Right lobe of liver (tissue), 6 donors: ENCODE results near the gene EFHD1. TPM values are rescaled to one million over a fixed set of nuclear protein-coding genes. Genes with fewer than 3 reads are reported as not detected.

Source experiments
- ATAC-seq, 4 donors: fragments of 200-7000 bp; cut with Tn5 transposase; one replicate each; pipeline ENCODE4 v1.9.1; 2020; ENCODE audit warnings: mild to moderate bottlenecking in 4 of 4, moderate library complexity in 4 of 4
- DNase-seq, 3 donors: peaks; one replicate each; pipeline ENCODE4 v3.0.0-alpha.2; 2020
- H3K27ac ChIP-seq, 3 donors: fragments of 200-600 bp; one replicate each; pipeline ENCODE4 v1.8.0; 2022
- H3K27me3 ChIP-seq, 2 donors: fragments of 200-600 bp; one replicate each; pipeline ENCODE4 v1.8.0; 2022
- H3K36me3 ChIP-seq, 4 donors: fragments of 200-600 bp; sonication (generic) in 1 of 4; one replicate each; pipeline versions ENCODE4 v1.5.1 to v1.8.0; 2017 to 2022; ENCODE audit warnings: control low read depth in 1 of 4
- H3K4me1 ChIP-seq, 4 donors: fragments of 200-600 bp; sonication (generic) in 1 of 4; one replicate each; pipeline versions ENCODE4 v1.5.1 to v1.8.0; 2017 to 2022; ENCODE audit warnings: control low read depth in 1 of 4
- H3K4me3 ChIP-seq, 3 donors: fragments of 200-600 bp; one replicate each; pipeline ENCODE4 v1.8.0; 2022
- H3K9me3 ChIP-seq, 4 donors: fragments of 200-600 bp; sonication (generic) in 1 of 4; one replicate each; pipeline versions ENCODE4 v1.5.1 to v1.8.0; 2017 to 2022; ENCODE audit warnings: control low read depth in 1 of 4
- POLR2A ChIP-seq: fragments of 450-650 bp; IDR thresholded peaks from one replicate; pipeline ENCODE4 v1.6.1; 2017; ENCODE audit warnings: antibody characterized with exemption, mild to moderate bottlenecking
- WGBS: methylation state at CpG from one replicate; pipeline ENCODE4 v1.1.6; 2018; ENCODE audit warnings: low coverage, low lambda C conversion rate; ENCODE audit not compliant: insufficient coverage; ENCODE audit errors: missing lambda C conversion rate; 5-methylcytosine and 5-hydroxymethylcytosine counted together
- intact Hi-C, 2 donors: fragments of 100-400 bp; cut with DNase I; formaldehyde crosslinking; loops; one replicate each; pipeline versions ENCODE4 v1.11.2 to v1.14.1; 2022
- total RNA-seq, 6 experiments: library from RNA; depleted of rRNA in 2 of 6; stranded (reverse); fragments of >200 nt in 2 of 6; fragmentation: NEBNext Ultra II Directional in 3 of 6; extraction: Animal tissue kit (Norgen Biotek cat#: 25700) in 3 of 6; gene quantifications; one replicate each; pipeline versions ENCODE4 v1.1.0 to v1.2.4, GENCODE V29; 2016 to 2023
- TF ChIP-seq, protein P1 (sequence below), 4 donors: fragments of 200-600 bp in 3 of 4; fragments of 450-650 bp in 1 of 4; IDR thresholded peaks; one replicate each; pipeline versions ENCODE4 v1.5.1 to v1.8.0; 2016 to 2022; ENCODE audit warnings: antibody characterized with exemption in 4 of 4, mild to moderate bottlenecking in 2 of 4
- donor health status: DM: no; HTN: yes; CAD: no.
- donor health status: DM: no; HTN: no; CAD: no.
- donor health status: DM: no; HTN: no; CAD: no.
- donor health status: DM: no; HTN: yes; CAD: no.
- donor health status: DM: no; HTN: yes; CAD: no.

EFHD1 gene
- total RNA-seq, 6 experiments from 2014 or later = 7.3 to 30.3 (median 10.7) TPM

DNA sequence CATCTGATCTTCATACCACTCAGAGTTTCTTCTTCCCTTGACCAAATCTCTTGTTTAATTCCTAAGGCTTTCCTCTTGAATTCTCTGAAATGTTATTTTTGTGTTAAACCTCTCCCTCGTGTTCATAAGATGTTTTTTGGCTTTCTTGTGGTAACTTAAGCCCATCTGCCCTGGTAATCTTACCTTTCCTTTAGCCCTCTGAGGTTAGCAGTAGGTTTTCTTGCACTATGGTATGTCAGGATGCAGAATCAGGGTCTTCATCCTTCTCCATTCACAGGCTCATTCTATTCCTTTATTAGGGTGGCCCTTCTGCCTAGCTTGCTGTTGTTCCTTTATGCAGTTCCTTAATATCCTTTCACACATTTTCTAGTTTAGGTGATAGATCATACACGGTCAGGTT is 87.9 kb downstream of the EFHD1 start:
- no peak for TF ChIP-seq POLR2A
- TF ChIP-seq, protein P1, sequence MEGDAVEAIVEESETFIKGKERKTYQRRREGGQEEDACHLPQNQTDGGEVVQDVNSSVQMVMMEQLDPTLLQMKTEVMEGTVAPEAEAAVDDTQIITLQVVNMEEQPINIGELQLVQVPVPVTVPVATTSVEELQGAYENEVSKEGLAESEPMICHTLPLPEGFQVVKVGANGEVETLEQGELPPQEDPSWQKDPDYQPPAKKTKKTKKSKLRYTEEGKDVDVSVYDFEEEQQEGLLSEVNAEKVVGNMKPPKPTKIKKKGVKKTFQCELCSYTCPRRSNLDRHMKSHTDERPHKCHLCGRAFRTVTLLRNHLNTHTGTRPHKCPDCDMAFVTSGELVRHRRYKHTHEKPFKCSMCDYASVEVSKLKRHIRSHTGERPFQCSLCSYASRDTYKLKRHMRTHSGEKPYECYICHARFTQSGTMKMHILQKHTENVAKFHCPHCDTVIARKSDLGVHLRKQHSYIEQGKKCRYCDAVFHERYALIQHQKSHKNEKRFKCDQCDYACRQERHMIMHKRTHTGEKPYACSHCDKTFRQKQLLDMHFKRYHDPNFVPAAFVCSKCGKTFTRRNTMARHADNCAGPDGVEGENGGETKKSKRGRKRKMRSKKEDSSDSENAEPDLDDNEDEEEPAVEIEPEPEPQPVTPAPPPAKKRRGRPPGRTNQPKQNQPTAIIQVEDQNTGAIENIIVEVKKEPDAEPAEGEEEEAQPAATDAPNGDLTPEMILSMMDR (IDR thresholded peaks at IDR 0.05) = no peak
- no peak overlapping the region for H3K27ac ChIP-seq
- no peak for DNase-seq
- WGBS = 48% methylated on average over 2 of the region's 2 CpGs
- no peaks in the 10 kb centered on the region for H3K4me1 ChIP-seq
- H3K4me3 ChIP-seq = no peak overlapping the region
- ATAC-seq = no peak
- intact Hi-C loops = no loop called here
- no peaks in the 10 kb centered on the region for H3K9me3 ChIP-seq
- H3K27me3 ChIP-seq = no peaks in the 10 kb centered on the region
- H3K36me3 ChIP-seq = peaks cover 0 to 32% (median 3%) of the 10 kb centered on the region in 4 donors

DNA sequence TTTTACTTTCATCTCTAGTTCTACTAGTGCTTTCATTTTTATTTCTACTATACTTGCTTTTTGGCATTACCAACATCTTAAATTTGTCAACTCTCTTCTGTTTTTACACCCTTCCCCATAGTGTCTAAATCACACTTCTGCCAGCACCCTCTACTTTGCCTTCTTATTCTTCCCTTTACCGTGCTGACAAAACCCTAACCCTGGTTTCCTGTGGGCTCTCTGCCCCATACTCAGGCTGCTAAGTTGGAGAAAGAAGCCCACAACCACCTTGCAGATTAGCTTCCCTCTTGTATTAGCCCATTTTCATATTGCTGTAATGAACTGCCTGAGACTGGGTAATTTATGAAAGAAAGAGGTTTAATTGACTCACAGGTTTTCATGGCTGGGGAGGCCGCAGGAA is 88.5 kb downstream of the EFHD1 start:
- 62% methylated on average over 1 of the region's 2 CpGs for WGBS
- no peaks in the 10 kb centered on the region for H3K9me3 ChIP-seq
- peaks cover 0 to 32% (median 3%) of the 10 kb centered on the region in 4 donors for H3K36me3 ChIP-seq
- no peaks in the 10 kb centered on the region for H3K27me3 ChIP-seq
- no peak for DNase-seq
- intact Hi-C loops = no loop called here
- TF ChIP-seq, protein P1 (IDR thresholded peaks at IDR 0.05) = no peak
- TF ChIP-seq POLR2A = no peak
- no peak overlapping the region for H3K4me3 ChIP-seq
- no peak for ATAC-seq
- H3K27ac ChIP-seq = no peak overlapping the region
- no peaks in the 10 kb centered on the region for H3K4me1 ChIP-seq

DNA sequence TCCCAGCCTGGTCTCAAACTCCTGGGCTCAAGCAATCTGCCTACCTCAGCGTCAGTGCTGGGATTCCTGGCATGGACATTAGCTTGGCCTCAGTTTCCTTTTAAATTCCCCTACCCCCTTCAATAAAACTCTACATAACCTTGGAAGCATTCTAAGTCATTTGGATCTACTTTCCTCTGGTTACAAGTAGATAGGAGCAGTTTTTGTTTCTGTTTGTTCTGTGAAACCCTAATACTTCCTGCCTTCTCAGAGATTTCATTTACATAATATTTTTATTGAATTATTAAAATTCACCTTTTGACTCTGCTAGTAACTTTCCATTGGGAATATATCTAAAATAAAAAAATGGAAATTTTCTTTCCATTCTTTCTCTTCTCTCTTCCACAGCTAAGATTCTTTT is 89.6 kb downstream of the EFHD1 start:
- no peak for ATAC-seq
- no peaks in the 10 kb centered on the region for H3K4me1 ChIP-seq
- H3K27me3 ChIP-seq = no peaks in the 10 kb centered on the region
- peaks cover 0 to 28% (median 3%) of the 10 kb centered on the region in 4 donors for H3K36me3 ChIP-seq
- DNase-seq = no peak
- no peak overlapping the region for H3K4me3 ChIP-seq
- 63% methylated on average over 1 of the region's 1 CpG for WGBS
- H3K9me3 ChIP-seq = no peaks in the 10 kb centered on the region
- intact Hi-C loops = no loop called here
- TF ChIP-seq, protein P1 (IDR thresholded peaks at IDR 0.05) = no peak
- no peak for TF ChIP-seq POLR2A
- H3K27ac ChIP-seq = no peak overlapping the region

DNA sequence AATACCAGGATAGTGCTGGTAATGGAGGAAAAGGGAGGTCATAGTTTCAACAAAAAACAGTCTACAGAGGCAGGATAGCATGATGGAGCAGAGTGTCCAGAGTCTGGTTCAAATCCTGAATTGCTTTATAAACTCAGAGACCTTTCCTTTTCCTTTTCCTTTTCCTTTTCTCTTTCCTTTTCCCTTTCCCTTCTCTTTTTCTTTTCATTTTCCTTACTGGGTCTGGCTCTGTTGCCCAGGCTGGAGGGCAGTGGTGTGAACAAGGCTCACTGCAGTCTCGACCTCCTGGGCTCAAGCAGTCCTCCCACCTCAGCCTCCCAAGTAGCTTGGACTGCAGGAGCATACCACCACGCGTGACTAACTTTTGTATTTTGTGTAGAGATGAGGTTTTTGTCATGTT is 95.4 kb downstream of the EFHD1 start:
- Histone ChIP-seq H3K4me3 (no peak overlapping the region), H3K27ac (no peak overlapping the region), H3K36me3 (peaks cover 0 to 37% (median 6%) of the 10 kb centered on the region in 4 donors), H3K4me1 (no peaks in the 10 kb centered on the region), H3K9me3 (no peaks in the 10 kb centered on the region), H3K27me3 (no peaks in the 10 kb centered on the region)
- ATAC-seq (no peak), DNase-seq (no peak)
- intact Hi-C loops = no loop called here
- 100% methylated on average over 1 of the region's 3 CpGs for WGBS
- TF ChIP-seq POLR2A = no peak
- TF ChIP-seq, protein P1 (IDR thresholded peaks at IDR 0.05) = no peak

DNA sequence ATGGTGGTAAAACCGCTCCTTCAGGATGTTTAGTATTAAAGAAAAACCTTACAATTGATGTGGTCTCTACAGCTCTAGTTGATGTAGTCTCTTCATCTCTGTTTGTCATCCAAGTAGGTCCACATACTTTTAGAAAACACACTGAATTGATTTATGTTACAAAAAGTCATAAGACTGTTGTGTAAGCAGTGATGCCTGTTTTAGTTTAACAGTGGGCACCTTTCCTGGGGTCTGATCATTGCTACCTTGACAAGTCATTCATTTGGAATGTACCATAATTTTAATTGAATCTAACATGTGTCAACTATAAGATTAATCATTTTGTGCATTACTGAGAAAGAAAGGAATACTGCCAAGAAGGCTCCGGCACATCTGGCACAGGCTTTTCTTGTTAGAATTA is 98.1 kb downstream of the EFHD1 start:
- peaks cover 0 to 36% (median 8%) of the 10 kb centered on the region in 4 donors for H3K36me3 ChIP-seq
- TF ChIP-seq, protein P1 (IDR thresholded peaks at IDR 0.05) = no peak
- TF ChIP-seq POLR2A = no peak
- 96% methylated on average over 2 of the region's 2 CpGs for WGBS
- intact Hi-C loops = no loop called here
- no peak overlapping the region for H3K27ac ChIP-seq
- H3K9me3 ChIP-seq = no peaks in the 10 kb centered on the region
- H3K27me3 ChIP-seq = no peaks in the 10 kb centered on the region
- ATAC-seq (no peak), DNase-seq (no peak)
- H3K4me1 ChIP-seq = no peaks in the 10 kb centered on the region
- H3K4me3 ChIP-seq = no peak overlapping the region
